ENCODE measurements around the gene RAB11FIP3. TPM values are rescaled to one million over a fixed set of nuclear protein-coding genes. Genes with fewer than 3 reads are reported as not detected.

RAB11FIP3 gene
- total and polyA plus RNA-seq, 2 of the 13 experiments (the other 11 are each of a cell fraction or from before 2014, with no cell fraction given): 34.3 to 57.6 TPM

DNA sequence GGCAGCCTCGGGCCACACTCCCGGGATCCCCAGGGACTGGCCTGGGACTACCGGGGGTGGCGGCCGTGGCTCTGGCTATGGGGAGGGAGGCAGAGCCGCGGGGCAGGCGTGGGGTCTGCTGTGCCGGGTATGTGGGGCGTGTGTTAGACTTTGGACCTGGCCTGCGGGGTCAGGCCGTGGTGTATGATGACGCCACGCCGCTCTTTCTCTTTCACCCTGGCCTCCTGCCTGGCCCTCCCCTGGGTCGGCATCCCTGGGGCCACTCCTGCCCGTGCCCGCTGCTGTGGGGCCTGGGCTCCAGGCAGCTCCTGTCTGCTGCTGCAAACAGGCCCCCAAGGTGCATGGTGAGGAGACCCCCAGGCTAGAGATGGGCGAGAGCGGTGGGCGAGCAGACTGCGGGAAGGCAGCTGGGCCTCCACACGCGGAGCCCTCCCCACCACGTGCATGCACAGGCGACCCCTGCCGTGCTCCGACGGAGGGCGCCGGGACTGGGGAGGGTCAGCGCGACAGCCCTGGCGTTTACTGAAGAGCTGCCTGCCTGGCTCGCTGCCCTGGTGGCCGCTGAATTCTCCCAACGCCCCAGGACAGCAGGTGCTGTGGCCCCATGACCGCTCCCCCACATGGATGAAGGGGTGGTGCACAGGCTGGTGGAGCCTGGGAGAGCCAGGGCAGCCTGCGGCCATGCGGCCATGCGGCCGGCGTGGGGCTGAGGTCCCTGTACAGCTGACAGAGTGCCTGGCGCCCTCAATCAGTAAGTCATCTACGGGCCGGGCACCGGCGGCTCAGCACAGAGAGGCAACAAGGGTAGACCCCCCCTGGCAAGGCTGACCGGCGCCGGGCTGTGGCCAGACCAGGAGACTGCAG is 118.1 kb downstream of the RAB11FIP3 start (continued):
- TF ChIP-seq ELK4 (CRISPR knock-in tag; IDR thresholded peaks at IDR 0.05; ENCODE audit: borderline replicate concordance) (no peak), HOXA5 (CRISPR knock-in tag; IDR thresholded peaks at IDR 0.05) (no peak), ZNF749 (CRISPR knock-in tag; IDR thresholded peaks at IDR 0.05; ENCODE audit: borderline replicate concordance) (no peak; the same call in 1 of the 2 replicates), CBX5 (CRISPR knock-in tag; IDR thresholded peaks at IDR 0.05; ENCODE audit: borderline replicate concordance) (0 out of 2 replicates have a peak, but pooled peaks have one; percentile 16), KLF15 (CRISPR knock-in tag; IDR thresholded peaks at IDR 0.05; ENCODE audit: borderline replicate concordance) (no peak), ZNF543 (CRISPR knock-in tag; IDR thresholded peaks at IDR 0.05) (no peak), ATF1 (CRISPR knock-in tag; IDR thresholded peaks at IDR 0.05) (no peak), ZFP41 (CRISPR knock-in tag; IDR thresholded peaks at IDR 0.05; ENCODE audit: borderline replicate concordance) (no peak), SRSF4 (IDR thresholded peaks at IDR 0.05; ENCODE audit: low read depth, low read length, poor library complexity, severe bottlenecking) (no peak), ZNF496 (CRISPR knock-in tag; IDR thresholded peaks at IDR 0.05; ENCODE audit: insufficient replicate concordance) (no peak), ZNF235 (CRISPR knock-in tag; IDR thresholded peaks at IDR 0.05; ENCODE audit: borderline replicate concordance) (no peak), HOMEZ (CRISPR knock-in tag; IDR thresholded peaks at IDR 0.05; ENCODE audit: low read depth) (no peak), ELF1 (CRISPR knock-in tag; IDR thresholded peaks at IDR 0.05) (no peak; the same call in 1 of the 2 replicates), CHCHD3 (CRISPR knock-in tag; IDR thresholded peaks at IDR 0.05) (no peak), ZNF572 (CRISPR knock-in tag; IDR thresholded peaks at IDR 0.05) (no peak), ISL2 (CRISPR knock-in tag; IDR thresholded peaks at IDR 0.05) (no peak; the same call in 1 of the 2 replicates), ZNF678 (CRISPR knock-in tag; IDR thresholded peaks at IDR 0.05) (no peak), HDAC6 (IDR thresholded peaks at IDR 0.05; ENCODE audit: low read depth, low read length) (no peak), ZNF512 (CRISPR knock-in tag; IDR thresholded peaks at IDR 0.05) (no peak)
